HCT116 (cell line): ENCODE data around the gene CYP4F11. TPM values are rescaled to one million over a fixed set of nuclear protein-coding genes. Genes with fewer than 3 reads are reported as not detected.
"Not testable (repeated sequence)": the region's sequence is repeated elsewhere in the genome, so short reads cannot be mapped to it uniquely, and the experiment has no call there.

Experiments
- ATAC-seq: fragments of 200-7000 bp; cut with Tn5 transposase; 2 replicates; pipeline ENCODE4 v1.9.1; 2020; ENCODE audit warnings: mild to moderate bottlenecking, moderate library complexity
- BruUV-seq: library from RNA; stranded (reverse); fragments of 400-500 nt; replicated peaks from 2 replicates; lab custom pipeline; 2021; lab: Mats Ljungman, UMichigan
- CTCF ChIA-PET: fragments of 300-600 bp; sonication (Branson Sonifier 250); formaldehyde crosslinking; loops from one replicate; lab custom pipeline; 2021; ENCODE audit warnings: antibody characterized with exemption; lab: Charles Lee
- POLR2A ChIA-PET: fragments of 300-600, 350-600 bp; sonication (Branson Sonifier 250); formaldehyde crosslinking; loops from one replicate; lab custom pipeline; 2021; ENCODE audit warnings: antibody characterized with exemption; lab: Charles Lee
- RAD21 ChIA-PET, 2 experiments: fragments of 300-600 bp; sonication (Branson Sonifier 250); formaldehyde crosslinking; loops; one replicate each; lab custom pipeline; 2023; ENCODE audit warnings: low total read pairs in 2 of 2; ENCODE audit not compliant: uncharacterized antibody in 2 of 2, unreplicated experiment in 2 of 2, low non-redundant PET in 1 of 2; lab: Charles Lee
- DNase-seq: peaks from one replicate; pipeline ENCODE4 v3.0.0-alpha.2; 2010; ENCODE audit warnings: low read depth, low spot score
- H2AFZ ChIP-seq: fragments of 200-600 bp; shearing (Covaris generic), sonication (generic); 2 replicates; pipeline ENCODE4 v1.6.1; 2017; ENCODE audit warnings: low read depth, mixed run types, mixed read lengths, antibody characterized with exemption, low read length; ENCODE audit not compliant: poor library complexity, severe bottlenecking
- H3K27ac ChIP-seq: 2 replicates; pipeline ENCODE4 v1.5.1; 2012; ENCODE audit warnings: low read depth, low read length
- H3K27me3 ChIP-seq: fragments of 200-600 bp; sonication (generic); 2 replicates; pipeline ENCODE4 v1.6.1; 2016; ENCODE audit warnings: mixed run types, low read length, mixed read lengths; ENCODE audit not compliant: insufficient read depth
- H3K36me3 ChIP-seq, 2 experiments: fragments of 200-500 bp in 1 of 2; fragments of 200-600 bp in 1 of 2; sonication (Bioruptor generic) in 1 of 2; sonication (generic) in 1 of 2; 2 replicates each; pipeline versions ENCODE4 v1.5.1 to v1.6.1; 2014 to 2016; ENCODE audit warnings: low read length in 2 of 2, inconsistent platforms in 1 of 2, mixed read lengths in 1 of 2, mixed run types in 1 of 2; ENCODE audit not compliant: insufficient read depth in 2 of 2, control insufficient read depth in 1 of 2
- H3K4me1 ChIP-seq, 2 experiments: fragments of 200-600 bp in 1 of 2; sonication (generic) in 1 of 2; 2 replicates each; pipeline versions ENCODE4 v1.5.1 to v1.6.1; 2012 to 2017; ENCODE audit warnings: low read length in 2 of 2, inconsistent platforms in 1 of 2, mild to moderate bottlenecking in 1 of 2, mixed read lengths in 1 of 2, mixed run types in 1 of 2, moderate library complexity in 1 of 2; ENCODE audit not compliant: insufficient read depth in 2 of 2, control insufficient read depth in 1 of 2
- H3K4me2 ChIP-seq: fragments of 200-600 bp; sonication (generic); 2 replicates; pipeline ENCODE4 v1.6.1; 2017; ENCODE audit warnings: mixed run types, low read length, mixed read lengths
- H3K4me3 ChIP-seq, 2 experiments: fragments of 200-600 bp in 1 of 2; sonication (generic) in 1 of 2; replicated peaks in 1 of 2; 2 replicates each; pipeline ENCODE4 v1.5.1; 2011 to 2016; ENCODE audit warnings: low read length in 2 of 2, control low read depth in 1 of 2, low read depth in 1 of 2, mild to moderate bottlenecking in 1 of 2, mixed read lengths in 1 of 2, mixed run types in 1 of 2
- H3K79me2 ChIP-seq: fragments of 200-600 bp; sonication (generic); 2 replicates; pipeline ENCODE4 v1.6.1; 2017; ENCODE audit warnings: mild to moderate bottlenecking, mixed run types, low read length, moderate library complexity, mixed read lengths; ENCODE audit not compliant: insufficient read depth
- H3K9ac ChIP-seq: fragments of 200-600 bp; sonication (generic); 2 replicates; pipeline ENCODE4 v1.6.1; 2016; ENCODE audit warnings: low read length, mixed read lengths
- H3K9me2 ChIP-seq: fragments of 200-600 bp; sonication (generic), shearing (Covaris generic); 2 replicates; pipeline ENCODE4 v1.6.1; 2017; ENCODE audit warnings: mixed run types, mild to moderate bottlenecking, moderate library complexity; ENCODE audit not compliant: insufficient read depth
- H3K9me3 ChIP-seq, 2 experiments: fragments of 200-500 bp in 1 of 2; fragments of 200-600 bp in 1 of 2; sonication (Bioruptor generic) in 1 of 2; sonication (generic) in 1 of 2; 2 replicates each; pipeline ENCODE4 v1.6.1; 2014 to 2017; ENCODE audit warnings: low read length in 2 of 2, mixed read lengths in 2 of 2, inconsistent platforms in 1 of 2, low read depth in 1 of 2, mild to moderate bottlenecking in 1 of 2, mixed run types in 1 of 2, moderate library complexity in 1 of 2; ENCODE audit not compliant: control insufficient read depth in 1 of 2, insufficient read depth in 1 of 2
- H4K20me1 ChIP-seq: fragments of 200-600 bp; sonication (generic), shearing (Covaris generic); 2 replicates; pipeline ENCODE4 v1.6.1; 2017; ENCODE audit warnings: mixed run types, mild to moderate bottlenecking, moderate library complexity; ENCODE audit not compliant: insufficient read depth
- CBX3 ChIP-seq: IDR thresholded peaks from 2 replicates; pipeline ENCODE4 v1.6.1; 2012; ENCODE audit warnings: low read depth
- EGR1 ChIP-seq: IDR thresholded peaks from 2 replicates; pipeline ENCODE4 v1.6.1; 2012; ENCODE audit warnings: low read depth
- EZH2phosphoT487 ChIP-seq: fragments of 200-600 bp; IDR thresholded peaks from 2 replicates; pipeline ENCODE4 v1.6.1; 2018; ENCODE audit warnings: antibody characterized with exemption, borderline replicate concordance
- JUND ChIP-seq: IDR thresholded peaks from 2 replicates; pipeline ENCODE4 v1.6.1; 2012
- ZNF274 ChIP-seq: fragments of 200-500 bp; sonication (Bioruptor generic); IDR thresholded peaks from 2 replicates; pipeline ENCODE4 v1.6.1; 2014; ENCODE audit warnings: mild to moderate bottlenecking, low read depth, low read length, inconsistent platforms
- intact Hi-C: fragments of 100-400 bp; cut with micrococcal nuclease; formaldehyde crosslinking; loops from 2 replicates; pipeline ENCODE4 v1.10.0; 2022
- total RNA-seq: library from RNA; stranded (reverse); gene quantifications from one replicate; pipeline ENCODE4 v1.2.1, GENCODE V29; 2021; ENCODE audit not compliant: unreplicated experiment
- TF ChIP-seq, protein P1 (sequence below): IDR thresholded peaks from 2 replicates; pipeline ENCODE4 v1.6.1; 2012
- TF ChIP-seq, protein P2 (sequence below): IDR thresholded peaks from 2 replicates; pipeline ENCODE4 v1.6.1; 2012; ENCODE audit warnings: low read depth

CYP4F11 gene
- total RNA-seq, 1 experiment from 2014 or later = 17.9 TPM

- TF ChIP-seq EZH2phosphoT487 = no peak
- TF ChIP-seq, protein P1, sequence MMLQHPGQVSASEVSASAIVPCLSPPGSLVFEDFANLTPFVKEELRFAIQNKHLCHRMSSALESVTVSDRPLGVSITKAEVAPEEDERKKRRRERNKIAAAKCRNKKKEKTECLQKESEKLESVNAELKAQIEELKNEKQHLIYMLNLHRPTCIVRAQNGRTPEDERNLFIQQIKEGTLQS = no peak
- no peak for TF ChIP-seq CBX3
- TF ChIP-seq, all 23 proteins: peak for 0
These were observed 906 bp upstream of the CYP4F11 start (continued) for GRCh38 chr19:15935167-15935702.

GRCh38 chr19:15933761-15934331 lies 483 bp downstream of the CYP4F11 start:
- H2AFZ ChIP-seq, H3K36me3 ChIP-seq, intact Hi-C loops, H4K20me1 ChIP-seq, ATAC-seq, H3K79me2 ChIP-seq, DNase-seq, H3K9me2 ChIP-seq, H3K27me3 ChIP-seq, RAD21 ChIA-PET, POLR2A ChIA-PET, H3K9me3 ChIP-seq: not testable (repeated sequence)
- CTCF ChIA-PET = interaction anchor here (1.4 kb wide), 1 partner anchor 123 kb away, joined by 4 read pairs; no protein-coding TSS in a partner anchor
- Histone ChIP-seq H3K4me1 (peaks cover 21 to 29% of the 10 kb centered on the region in 2 experiments), H3K9ac (peak overlapping the region; percentile 72), H3K27ac (peak overlapping the region; percentile 93), H3K4me3 (peak overlapping the region; percentile 52 to 73), H3K4me2 (peak overlapping the region; percentile 96)
- BruUV-seq = TSS peak; percentile 89

GRCh38 chr19:15928321-15928720 lies 6.0 kb downstream of the CYP4F11 start:
- no peaks in the 10 kb centered on the region for H3K27me3 ChIP-seq
- H3K4me3 ChIP-seq = no peak overlapping the region
- ATAC-seq (no peak), DNase-seq (no peak)
- H3K27ac ChIP-seq = no peak overlapping the region
- H3K36me3 ChIP-seq = peaks cover 0 to 19% of the 10 kb centered on the region in 2 experiments; a peak in 2 of 4 replicates
- no peaks in the 10 kb centered on the region for H3K9me2 ChIP-seq
- TF ChIP-seq EGR1 = no peak
- TF ChIP-seq, protein P2, sequence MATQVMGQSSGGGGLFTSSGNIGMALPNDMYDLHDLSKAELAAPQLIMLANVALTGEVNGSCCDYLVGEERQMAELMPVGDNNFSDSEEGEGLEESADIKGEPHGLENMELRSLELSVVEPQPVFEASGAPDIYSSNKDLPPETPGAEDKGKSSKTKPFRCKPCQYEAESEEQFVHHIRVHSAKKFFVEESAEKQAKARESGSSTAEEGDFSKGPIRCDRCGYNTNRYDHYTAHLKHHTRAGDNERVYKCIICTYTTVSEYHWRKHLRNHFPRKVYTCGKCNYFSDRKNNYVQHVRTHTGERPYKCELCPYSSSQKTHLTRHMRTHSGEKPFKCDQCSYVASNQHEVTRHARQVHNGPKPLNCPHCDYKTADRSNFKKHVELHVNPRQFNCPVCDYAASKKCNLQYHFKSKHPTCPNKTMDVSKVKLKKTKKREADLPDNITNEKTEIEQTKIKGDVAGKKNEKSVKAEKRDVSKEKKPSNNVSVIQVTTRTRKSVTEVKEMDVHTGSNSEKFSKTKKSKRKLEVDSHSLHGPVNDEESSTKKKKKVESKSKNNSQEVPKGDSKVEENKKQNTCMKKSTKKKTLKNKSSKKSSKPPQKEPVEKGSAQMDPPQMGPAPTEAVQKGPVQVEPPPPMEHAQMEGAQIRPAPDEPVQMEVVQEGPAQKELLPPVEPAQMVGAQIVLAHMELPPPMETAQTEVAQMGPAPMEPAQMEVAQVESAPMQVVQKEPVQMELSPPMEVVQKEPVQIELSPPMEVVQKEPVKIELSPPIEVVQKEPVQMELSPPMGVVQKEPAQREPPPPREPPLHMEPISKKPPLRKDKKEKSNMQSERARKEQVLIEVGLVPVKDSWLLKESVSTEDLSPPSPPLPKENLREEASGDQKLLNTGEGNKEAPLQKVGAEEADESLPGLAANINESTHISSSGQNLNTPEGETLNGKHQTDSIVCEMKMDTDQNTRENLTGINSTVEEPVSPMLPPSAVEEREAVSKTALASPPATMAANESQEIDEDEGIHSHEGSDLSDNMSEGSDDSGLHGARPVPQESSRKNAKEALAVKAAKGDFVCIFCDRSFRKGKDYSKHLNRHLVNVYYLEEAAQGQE = no peak
- TF ChIP-seq ZNF274 = no peak
- TF ChIP-seq JUND = no peak
- H3K4me2 ChIP-seq = no peak overlapping the region
- no peak overlapping the region for H2AFZ ChIP-seq
- intact Hi-C loops = no loop called here
- POLR2A ChIA-PET = no interaction called here
- BruUV-seq = no TSS peak
- no peaks in the 10 kb centered on the region for H3K9me3 ChIP-seq
- H4K20me1 ChIP-seq = no peaks in the 10 kb centered on the region
- H3K4me1 ChIP-seq = peaks cover 0 to 7% of the 10 kb centered on the region in 2 experiments; a peak in 1 of 4 replicates
- RAD21 ChIA-PET = no interaction called here
- CTCF ChIA-PET = no interaction called here
- H3K9ac ChIP-seq = no peak overlapping the region
- peaks cover 4% of the 10 kb centered on the region; the same call in 1 of the 2 replicates for H3K79me2 ChIP-seq
